H9 (cell line): ENCODE results near the gene SMIM28. TPM values are rescaled to one million over a fixed set of nuclear protein-coding genes. Genes with fewer than 3 reads are reported as not detected.

Experiments used
- DNase-seq: peaks from one replicate; pipeline ENCODE4 v3.0.0-alpha.2; 2017
- H2AFZ ChIP-seq: one replicate; pipeline ENCODE4 v1.6.1; 2013; ENCODE audit warnings: mild to moderate bottlenecking, low read length, control low read depth, moderate library complexity
- H2AK5ac ChIP-seq: 2 replicates; pipeline ENCODE4 v1.6.1; 2013; ENCODE audit warnings: low read length, control low read depth, mixed read lengths; ENCODE audit not compliant: insufficient read length
- H2BK120ac ChIP-seq: one replicate; pipeline ENCODE4 v1.6.1; 2013; ENCODE audit warnings: low read depth, mild to moderate bottlenecking, low read length, control low read depth, inconsistent platforms; ENCODE audit not compliant: poor library complexity, severe bottlenecking
- H2BK12ac ChIP-seq: 2 replicates; pipeline ENCODE4 v1.6.1; 2013; ENCODE audit warnings: low read length, control low read depth, mixed read lengths, low read depth; ENCODE audit not compliant: insufficient read length
- H2BK15ac ChIP-seq: 2 replicates; pipeline ENCODE4 v1.6.1; 2013; ENCODE audit warnings: low read depth, low read length, control low read depth
- H2BK20ac ChIP-seq: one replicate; pipeline ENCODE4 v1.6.1; 2013; ENCODE audit warnings: low read depth, mild to moderate bottlenecking, low read length, control low read depth, inconsistent platforms; ENCODE audit not compliant: poor library complexity, severe bottlenecking
- H2BK5ac ChIP-seq: 2 replicates; pipeline ENCODE4 v1.6.1; 2013; ENCODE audit warnings: low read length, control low read depth, mixed read lengths; ENCODE audit not compliant: insufficient read length
- H3K14ac ChIP-seq: 2 replicates; pipeline ENCODE4 v1.6.1; 2013; ENCODE audit warnings: low read length, control low read depth; ENCODE audit not compliant: insufficient read depth
- H3K18ac ChIP-seq: 2 replicates; pipeline ENCODE4 v1.6.1; 2013; ENCODE audit warnings: low read depth, mild to moderate bottlenecking, mixed read lengths, low read length, control low read depth; ENCODE audit not compliant: insufficient read length
- H3K23ac ChIP-seq: 2 replicates; pipeline ENCODE4 v1.6.1; 2013; ENCODE audit warnings: low read length, control low read depth, mixed read lengths, low read depth; ENCODE audit not compliant: insufficient read length
- H3K23me2 ChIP-seq: 2 replicates; pipeline ENCODE4 v1.6.1; 2013; ENCODE audit warnings: low read depth, mild to moderate bottlenecking, mixed read lengths, low read length, control low read depth; ENCODE audit not compliant: insufficient read length, poor library complexity, severe bottlenecking
- H3K27ac ChIP-seq: 2 replicates; pipeline ENCODE4 v1.5.1; 2013; ENCODE audit warnings: low read length, control low read depth, mixed read lengths, low read depth; ENCODE audit not compliant: insufficient read length
- H3K27me3 ChIP-seq: 2 replicates; pipeline ENCODE4 v1.6.1; 2013; ENCODE audit warnings: low read length, control low read depth, inconsistent platforms; ENCODE audit not compliant: insufficient read depth
- H3K4ac ChIP-seq: 2 replicates; pipeline ENCODE4 v1.6.1; 2013; ENCODE audit warnings: low read depth, mild to moderate bottlenecking, control low read depth, inconsistent platforms, low read length, moderate library complexity
- H3K4me1 ChIP-seq: 2 replicates; pipeline ENCODE4 v1.6.1; 2013; ENCODE audit warnings: low read length, control low read depth, inconsistent platforms; ENCODE audit not compliant: insufficient read depth
- H3K4me2 ChIP-seq: 2 replicates; pipeline ENCODE4 v1.6.1; 2013; ENCODE audit warnings: low read length, control low read depth, mixed read lengths; ENCODE audit not compliant: insufficient read length, insufficient read depth
- H3K56ac ChIP-seq: 2 replicates; pipeline ENCODE4 v1.6.1; 2013; ENCODE audit warnings: low read depth, mild to moderate bottlenecking, mixed read lengths, low read length, control low read depth; ENCODE audit not compliant: insufficient read length
- H3K79me1 ChIP-seq: 2 replicates; pipeline ENCODE4 v1.6.1; 2013; ENCODE audit warnings: low read depth, mild to moderate bottlenecking, moderate library complexity, low read length, control low read depth, inconsistent platforms; ENCODE audit not compliant: insufficient read depth, poor library complexity, severe bottlenecking
- H3K79me2 ChIP-seq: 2 replicates; pipeline ENCODE4 v1.6.1; 2013; ENCODE audit warnings: low read length, control low read depth, inconsistent platforms; ENCODE audit not compliant: insufficient read depth
- H3K9ac ChIP-seq: 2 replicates; pipeline ENCODE4 v1.6.1; 2013; ENCODE audit warnings: low read length, control low read depth, mixed read lengths; ENCODE audit not compliant: insufficient read length; ENCODE audit errors: extremely low read depth
- H3K9me3 ChIP-seq: one replicate; pipeline ENCODE4 v1.6.1; 2013; ENCODE audit warnings: low read depth, low read length, inconsistent platforms; ENCODE audit not compliant: control insufficient read depth
- H3T11ph ChIP-seq: one replicate; pipeline ENCODE4 v1.6.1; 2013; ENCODE audit warnings: mild to moderate bottlenecking, low read length, control low read depth, inconsistent platforms
- H4K20me1 ChIP-seq: one replicate; pipeline ENCODE4 v1.6.1; 2013; ENCODE audit not compliant: control insufficient read depth, insufficient read length, insufficient read depth
- H4K5ac ChIP-seq: 2 replicates; pipeline ENCODE4 v1.6.1; 2013; ENCODE audit warnings: low read depth, mild to moderate bottlenecking, mixed read lengths, low read length, control low read depth; ENCODE audit not compliant: insufficient read length
- H4K8ac ChIP-seq: replicated peaks from 2 replicates; pipeline ENCODE4 v1.6.1; 2013; ENCODE audit warnings: low read length, control low read depth, mixed read lengths, low read depth; ENCODE audit not compliant: insufficient read length
- H4K91ac ChIP-seq: 2 replicates; pipeline ENCODE4 v1.6.1; 2013; ENCODE audit warnings: low read depth, mild to moderate bottlenecking, moderate library complexity, mixed read lengths, low read length, control low read depth; ENCODE audit not compliant: insufficient read length
- H3K27ac Mint-ChIP-seq, 3 experiments: 2 replicates in 2 of 3; 3 replicates in 1 of 3; pipeline ENCODE4 v1.8.0; 2020 to 2021; ENCODE audit warnings: mixed read lengths in 3 of 3, mild to moderate bottlenecking in 1 of 3, moderate library complexity in 1 of 3
- H3K27me3 Mint-ChIP-seq: 2 replicates; pipeline ENCODE4 v1.8.0; 2021; ENCODE audit warnings: low read depth, mild to moderate bottlenecking, moderate library complexity, mixed read lengths
- H3K36me3 Mint-ChIP-seq, 3 experiments: 2 replicates in 2 of 3; 3 replicates in 1 of 3; pipeline ENCODE4 v1.8.0; 2020 to 2021; ENCODE audit warnings: low read depth in 3 of 3, mixed read lengths in 3 of 3; ENCODE audit not compliant: insufficient read depth in 1 of 3
- H3K4me1 Mint-ChIP-seq, 2 experiments: 2 replicates each; pipeline ENCODE4 v1.8.0; 2020; ENCODE audit warnings: mixed read lengths in 2 of 2
- H3K4me3 Mint-ChIP-seq, 2 experiments: 2 replicates in 1 of 2; 3 replicates in 1 of 2; pipeline ENCODE4 v1.8.0; 2020 to 2021; ENCODE audit warnings: mild to moderate bottlenecking in 2 of 2, mixed read lengths in 2 of 2, moderate library complexity in 1 of 2
- H3K9me3 Mint-ChIP-seq, 2 experiments: 2 replicates in 1 of 2; 3 replicates in 1 of 2; pipeline ENCODE4 v1.8.0; 2020; ENCODE audit warnings: mild to moderate bottlenecking in 2 of 2, mixed read lengths in 2 of 2, moderate library complexity in 1 of 2
- WGBS: extraction: QIAGEN DNeasy Blood & Tissue Kit; methylation state at CpG from one replicate; pipeline ENCODE4 v1.1.7; 2013; ENCODE audit warnings: missing lambda C conversion rate, low lambda C conversion rate, mixed read lengths; ENCODE audit not compliant: insufficient read length; ENCODE audit errors: extremely low coverage; 5-methylcytosine and 5-hydroxymethylcytosine counted together
- total RNA-seq: library from RNA; stranded (reverse); gene quantifications from 2 replicates; pipeline ENCODE4 v1.2.1, GENCODE V29; 2021
- TF ChIP-seq, protein P1 (sequence below): fragments of 200-600 bp; sonication (generic); conservative IDR thresholded peaks from 3 replicates; pipeline ENCODE4 v1.8.0; 2021; ENCODE audit warnings: antibody characterized with exemption, mild to moderate bottlenecking

The SMIM28 gene
- total RNA-seq, 1 experiment from 2014 or later, result not detected

DNA sequence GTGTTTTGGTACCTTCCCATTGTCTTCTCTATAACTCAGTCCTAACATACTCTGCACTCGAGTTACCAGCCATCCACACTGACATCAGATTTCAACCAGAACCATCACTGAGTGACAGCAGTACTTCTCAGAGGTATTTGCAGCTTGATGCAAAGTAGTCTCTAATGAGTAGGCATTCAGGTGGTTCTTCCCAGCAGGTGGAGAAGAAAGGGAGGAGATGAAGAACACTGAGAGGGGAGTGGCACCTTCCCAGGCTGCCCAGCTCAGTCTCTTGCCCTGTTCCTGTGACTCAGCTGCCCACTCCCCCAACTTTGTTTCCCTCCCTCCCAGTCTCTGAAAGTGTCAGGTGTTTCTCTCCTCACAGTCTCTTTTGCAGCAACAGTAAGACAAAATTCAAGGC, 38.7 kb upstream of the SMIM28 start:
- peak; percentile 51 for DNase-seq
- peaks cover 6 to 14% of the 10 kb centered on the region in 2 experiments for H3K4me1 Mint-ChIP-seq

More for the DNA sequence above, 38.7 kb upstream of the SMIM28 start:
- Histone ChIP-seq H3K27ac (no peak overlapping the region), H4K91ac (no peak overlapping the region), H3K4me2 (no peak overlapping the region), H3K4me1 (no peaks in the 10 kb centered on the region), H3K23ac (no peak overlapping the region), H3K9ac (no peak overlapping the region), H3K79me1 (no peaks in the 10 kb centered on the region), H2BK20ac (no peak overlapping the region), H3K56ac (no peak overlapping the region), H2BK120ac (no peak overlapping the region), H3K79me2 (no peaks in the 10 kb centered on the region), H4K20me1 (no peaks in the 10 kb centered on the region), H2AFZ (no peak overlapping the region), H3K14ac (no peak overlapping the region), H2BK12ac (no peak overlapping the region), H4K5ac (no peak overlapping the region), H2BK5ac (no peak overlapping the region), H3K23me2 (no peaks in the 10 kb centered on the region), H3K9me3 (no peaks in the 10 kb centered on the region), H4K8ac (no peak overlapping the region), H2AK5ac (no peak overlapping the region), H3K27me3 (no peaks in the 10 kb centered on the region), H3K4ac (no peak overlapping the region), H3K18ac (no peak overlapping the region), H2BK15ac (no peak overlapping the region), H3T11ph (no peak overlapping the region)
- Mint-ChIP-seq H3K36me3 (peaks cover 11 to 30% (median 18%) of the 10 kb centered on the region in 3 experiments), H3K27ac (peak overlapping the region in 1 of 3 experiments; percentile 22; a peak in 3 of 7 replicates), H3K27me3 (no peaks in the 10 kb centered on the region), H3K9me3 (no peaks in the 10 kb centered on the region), H3K4me3 (no peak overlapping the region)
- WGBS, result no CpG with 5 or more reads among the region's 1 CpG
- TF ChIP-seq, protein P1, sequence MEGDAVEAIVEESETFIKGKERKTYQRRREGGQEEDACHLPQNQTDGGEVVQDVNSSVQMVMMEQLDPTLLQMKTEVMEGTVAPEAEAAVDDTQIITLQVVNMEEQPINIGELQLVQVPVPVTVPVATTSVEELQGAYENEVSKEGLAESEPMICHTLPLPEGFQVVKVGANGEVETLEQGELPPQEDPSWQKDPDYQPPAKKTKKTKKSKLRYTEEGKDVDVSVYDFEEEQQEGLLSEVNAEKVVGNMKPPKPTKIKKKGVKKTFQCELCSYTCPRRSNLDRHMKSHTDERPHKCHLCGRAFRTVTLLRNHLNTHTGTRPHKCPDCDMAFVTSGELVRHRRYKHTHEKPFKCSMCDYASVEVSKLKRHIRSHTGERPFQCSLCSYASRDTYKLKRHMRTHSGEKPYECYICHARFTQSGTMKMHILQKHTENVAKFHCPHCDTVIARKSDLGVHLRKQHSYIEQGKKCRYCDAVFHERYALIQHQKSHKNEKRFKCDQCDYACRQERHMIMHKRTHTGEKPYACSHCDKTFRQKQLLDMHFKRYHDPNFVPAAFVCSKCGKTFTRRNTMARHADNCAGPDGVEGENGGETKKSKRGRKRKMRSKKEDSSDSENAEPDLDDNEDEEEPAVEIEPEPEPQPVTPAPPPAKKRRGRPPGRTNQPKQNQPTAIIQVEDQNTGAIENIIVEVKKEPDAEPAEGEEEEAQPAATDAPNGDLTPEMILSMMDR, result no peak
